Panc1 (cell line): ENCODE data around the gene LUC7L. TPM values are rescaled to one million over a fixed set of nuclear protein-coding genes. Genes with fewer than 3 reads are reported as not detected.

Experiments used
- ATAC-seq: fragments of 200-7000 bp; cut with Tn5 transposase; 2 replicates; pipeline ENCODE4 v1.9.1; 2020; ENCODE audit warnings: mild to moderate bottlenecking, moderate library complexity
- BruUV-seq: library from RNA; stranded (reverse); fragments of 400-500 nt; replicated peaks from 2 replicates; lab custom pipeline; 2021; lab: Mats Ljungman, UMichigan
- CTCF ChIA-PET: fragments of 300-600 bp; sonication (Branson Sonifier 250); formaldehyde crosslinking; loops from one replicate; lab custom pipeline; 2022; ENCODE audit warnings: antibody characterized with exemption; lab: Charles Lee
- POLR2A ChIA-PET: fragments of 300-600 bp; sonication (Branson Sonifier 250); formaldehyde crosslinking; loops from one replicate; lab custom pipeline; 2022; ENCODE audit warnings: antibody characterized with exemption; lab: Charles Lee
- DNase-seq: peaks from one replicate; pipeline ENCODE4 v3.0.0-alpha.2; 2010; ENCODE audit warnings: low read depth, low spot score
- H3K27ac ChIP-seq: 2 replicates; pipeline ENCODE4 v1.5.1; 2011; ENCODE audit warnings: mild to moderate bottlenecking, low read length, inconsistent platforms
- H3K27me3 ChIP-seq: fragments of 200-500 bp; sonication (Bioruptor generic); 2 replicates; pipeline ENCODE4 v1.6.0; 2014; ENCODE audit warnings: low read length, inconsistent platforms; ENCODE audit not compliant: control insufficient read depth, insufficient read depth
- H3K36me3 ChIP-seq: fragments of 200-500 bp; sonication (Bioruptor generic); 2 replicates; pipeline ENCODE4 v1.5.1; 2014; ENCODE audit warnings: inconsistent platforms, mild to moderate bottlenecking, low read length, moderate library complexity; ENCODE audit not compliant: control insufficient read depth, insufficient read depth
- H3K4me1 ChIP-seq: 2 replicates; pipeline ENCODE4 v1.5.1; 2011; ENCODE audit warnings: inconsistent platforms, mild to moderate bottlenecking, low read length, moderate library complexity; ENCODE audit not compliant: control insufficient read depth, insufficient read depth
- H3K4me3 ChIP-seq, 2 experiments: 2 replicates each; pipeline ENCODE4 v1.5.1; 2011 to 2012; ENCODE audit warnings: low read depth in 2 of 2, low read length in 2 of 2, mild to moderate bottlenecking in 2 of 2, inconsistent platforms in 1 of 2, moderate library complexity in 1 of 2
- H3K9me3 ChIP-seq: fragments of 200-500 bp; sonication (Bioruptor generic); 2 replicates; pipeline ENCODE4 v1.5.1; 2014; ENCODE audit warnings: low read depth, mild to moderate bottlenecking, inconsistent platforms, low read length, moderate library complexity; ENCODE audit not compliant: control insufficient read depth, insufficient read depth
- CTCF ChIP-seq: fragments of 450-650 bp; IDR thresholded peaks from 2 replicates; pipeline ENCODE4 v1.5.1; 2017; ENCODE audit warnings: mild to moderate bottlenecking
- POLR2AphosphoS5 ChIP-seq: IDR thresholded peaks from 2 replicates; pipeline ENCODE4 v1.6.1; 2012; ENCODE audit warnings: mild to moderate bottlenecking, low read depth, low read length, moderate library complexity
- REST ChIP-seq, 2 experiments: IDR thresholded peaks; 2 replicates each; pipeline ENCODE4 v1.6.1; 2011 to 2012; ENCODE audit warnings: low read depth in 2 of 2, control low read depth in 1 of 2, low read length in 1 of 2, mild to moderate bottlenecking in 1 of 2, moderate library complexity in 1 of 2; ENCODE audit not compliant: insufficient read depth in 1 of 2
- SIN3A ChIP-seq: IDR thresholded peaks from 2 replicates; pipeline ENCODE4 v1.6.1; 2012; ENCODE audit warnings: low read depth, mild to moderate bottlenecking, low read length, moderate library complexity, borderline replicate concordance; ENCODE audit not compliant: insufficient read depth
- TCF7L2 ChIP-seq: IDR thresholded peaks from 2 replicates; pipeline ENCODE4 v1.6.1; 2011; ENCODE audit warnings: mild to moderate bottlenecking, low read depth, low read length, inconsistent platforms
- in situ Hi-C: cut with HindIII; loops from 2 replicates; pipeline ENCODE4 v1.10.0; 2016; ENCODE audit warnings: low sequenced_read_pairs, low pct_unique_long_range_greater_than_20kb
- intact Hi-C: fragments of 100-400 bp; cut with micrococcal nuclease; formaldehyde crosslinking; loops from one replicate; pipeline ENCODE4 v1.10.0; 2022; ENCODE audit not compliant: unreplicated experiment
- total RNA-seq: library from RNA; stranded (reverse); gene quantifications from one replicate; pipeline ENCODE4 v1.2.1, GENCODE V29; 2021; ENCODE audit not compliant: unreplicated experiment

Gene LUC7L
- total RNA-seq, 1 experiment from 2014 or later, result 75.3 TPM

GRCh38 chr16:253833-254232 is 24.6 kb upstream of the LUC7L start:
- Histone ChIP-seq H3K27me3 (no peaks in the 10 kb centered on the region), H3K9me3 (no peaks in the 10 kb centered on the region), H3K4me3 (no peak overlapping the region), H3K36me3 (no peaks in the 10 kb centered on the region), H3K4me1 (no peaks in the 10 kb centered on the region), H3K27ac (no peak overlapping the region)
- BruUV-seq, result no TSS peak
- CTCF ChIA-PET, result no interaction called here
- no peak for ATAC-seq
- no peak for TF ChIP-seq REST (IDR thresholded peaks at IDR 0.05; ENCODE audit: insufficient read depth in 1 of 2, low read depth in 2 of 2, low read length in 1 of 2)
- no peak for TF ChIP-seq SIN3A
- TF ChIP-seq POLR2AphosphoS5, result no peak
- no peak for TF ChIP-seq TCF7L2
- TF ChIP-seq CTCF, result no peak
- POLR2A ChIA-PET, result interaction anchor here (0.8 kb wide), 1 partner anchor 41 kb away, joined by 3 read pairs; no protein-coding TSS in a partner anchor
- DNase-seq, result no peak
- in situ Hi-C loops, result no loop called here
- intact Hi-C loops, result no loop called here

- intact Hi-C loops, result no loop called here
- in situ Hi-C loops, result no loop called here
- Histone ChIP-seq H3K4me3 (no peak overlapping the region), H3K9me3 (no peaks in the 10 kb centered on the region), H3K4me1 (no peaks in the 10 kb centered on the region), H3K36me3 (no peaks in the 10 kb centered on the region), H3K27me3 (no peaks in the 10 kb centered on the region), H3K27ac (no peak overlapping the region)
- ATAC-seq, result no peak
- DNase-seq, result no peak
- CTCF ChIA-PET, result no interaction called here
- no peak for TF ChIP-seq REST (IDR thresholded peaks at IDR 0.05; ENCODE audit: insufficient read depth in 1 of 2, low read depth in 2 of 2, low read length in 1 of 2)
- TF ChIP-seq CTCF, result no peak
- no peak for TF ChIP-seq SIN3A
- no peak for TF ChIP-seq POLR2AphosphoS5
- no peak for TF ChIP-seq TCF7L2
- POLR2A ChIA-PET, result no interaction called here
- no TSS peak for BruUV-seq
Measured at GRCh38 chr16:252366-253337, 23.4 kb upstream of the LUC7L start.
